ENCODE measurements around the gene PLCB4.

The PLCB4 gene

DNA sequence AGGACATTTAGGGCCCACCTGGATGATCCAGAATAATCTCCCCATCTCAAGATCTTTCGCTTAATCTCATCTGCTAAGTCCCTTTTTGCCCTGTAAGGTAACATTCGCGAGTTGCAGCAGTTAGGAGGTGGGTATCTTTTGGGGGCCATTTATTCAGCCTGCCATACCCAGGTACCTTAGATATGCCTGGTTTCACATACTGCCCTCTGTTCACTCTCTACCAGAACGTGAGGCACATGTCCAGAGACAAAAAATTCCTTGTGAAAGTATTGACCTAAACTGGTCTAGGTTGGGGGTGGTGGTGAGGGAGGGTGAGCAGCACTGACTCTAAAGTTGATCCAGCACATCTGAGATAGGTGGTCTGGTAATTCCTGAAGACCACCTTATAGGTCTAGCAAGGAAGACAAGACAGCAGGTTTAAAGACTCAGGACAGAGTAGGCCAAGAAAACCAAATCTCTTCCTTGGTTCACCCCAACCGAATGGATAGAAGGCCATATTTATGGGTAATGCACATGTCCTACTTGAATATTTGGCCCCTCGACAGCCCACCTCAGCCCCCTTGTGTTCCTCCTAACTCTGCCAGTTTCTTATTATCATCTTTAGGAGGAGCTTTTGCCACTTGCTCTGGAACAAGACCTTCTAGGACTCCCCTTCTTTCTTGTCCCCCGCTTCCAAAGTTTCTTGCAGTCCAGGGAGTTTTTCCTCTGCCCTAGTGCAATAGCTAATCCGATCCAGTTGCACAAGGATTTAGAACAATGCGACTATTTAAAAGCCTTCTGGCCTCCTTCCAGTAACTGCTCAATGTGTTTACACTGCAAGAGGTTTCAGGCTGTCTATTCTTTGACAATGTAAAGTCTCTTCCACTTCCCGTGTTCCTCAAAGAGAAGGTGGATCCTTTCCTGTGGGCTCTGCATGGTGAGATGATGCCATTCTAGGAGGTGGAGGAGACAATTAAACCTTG, 232.5 kb downstream of the PLCB4 start:
- TF ChIP-seq, protein P1, sequence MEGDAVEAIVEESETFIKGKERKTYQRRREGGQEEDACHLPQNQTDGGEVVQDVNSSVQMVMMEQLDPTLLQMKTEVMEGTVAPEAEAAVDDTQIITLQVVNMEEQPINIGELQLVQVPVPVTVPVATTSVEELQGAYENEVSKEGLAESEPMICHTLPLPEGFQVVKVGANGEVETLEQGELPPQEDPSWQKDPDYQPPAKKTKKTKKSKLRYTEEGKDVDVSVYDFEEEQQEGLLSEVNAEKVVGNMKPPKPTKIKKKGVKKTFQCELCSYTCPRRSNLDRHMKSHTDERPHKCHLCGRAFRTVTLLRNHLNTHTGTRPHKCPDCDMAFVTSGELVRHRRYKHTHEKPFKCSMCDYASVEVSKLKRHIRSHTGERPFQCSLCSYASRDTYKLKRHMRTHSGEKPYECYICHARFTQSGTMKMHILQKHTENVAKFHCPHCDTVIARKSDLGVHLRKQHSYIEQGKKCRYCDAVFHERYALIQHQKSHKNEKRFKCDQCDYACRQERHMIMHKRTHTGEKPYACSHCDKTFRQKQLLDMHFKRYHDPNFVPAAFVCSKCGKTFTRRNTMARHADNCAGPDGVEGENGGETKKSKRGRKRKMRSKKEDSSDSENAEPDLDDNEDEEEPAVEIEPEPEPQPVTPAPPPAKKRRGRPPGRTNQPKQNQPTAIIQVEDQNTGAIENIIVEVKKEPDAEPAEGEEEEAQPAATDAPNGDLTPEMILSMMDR (conservative IDR thresholded peaks at IDR 0.05; ENCODE audit: low read depth, low read length), result no peak
- DNase-seq (ENCODE audit: low read depth), result peak; percentile 80

DNA sequence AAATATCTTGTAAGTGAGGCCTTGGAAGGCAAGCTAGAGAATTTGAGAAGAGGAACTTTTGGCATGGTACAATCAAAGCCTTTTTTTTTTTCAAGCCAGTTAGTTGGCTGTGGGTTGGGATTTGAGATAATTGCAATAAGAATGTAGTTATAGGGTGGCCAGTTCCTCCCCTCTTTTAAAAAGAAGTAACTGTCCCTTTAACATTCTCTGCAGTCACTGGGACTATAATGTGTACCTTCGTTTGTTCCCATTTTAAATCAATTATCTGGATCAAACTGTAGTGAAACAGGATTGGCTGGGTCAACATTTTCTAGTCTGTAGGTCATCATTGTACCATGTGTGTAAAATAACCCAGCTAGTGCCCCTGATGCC, 233.2 kb downstream of the PLCB4 start:
- TF ChIP-seq, protein P1 (conservative IDR thresholded peaks at IDR 0.05; ENCODE audit: low read depth, low read length), result no peak
- no peak overlapping the region for H3K4me3 ChIP-seq (ENCODE audit: low read depth, low read length)
- no peak for DNase-seq (ENCODE audit: low read depth)

More for the DNA sequence above, 232.5 kb downstream of the PLCB4 start:
- no peak overlapping the region for H3K4me3 ChIP-seq (ENCODE audit: low read depth, low read length)

DNA sequence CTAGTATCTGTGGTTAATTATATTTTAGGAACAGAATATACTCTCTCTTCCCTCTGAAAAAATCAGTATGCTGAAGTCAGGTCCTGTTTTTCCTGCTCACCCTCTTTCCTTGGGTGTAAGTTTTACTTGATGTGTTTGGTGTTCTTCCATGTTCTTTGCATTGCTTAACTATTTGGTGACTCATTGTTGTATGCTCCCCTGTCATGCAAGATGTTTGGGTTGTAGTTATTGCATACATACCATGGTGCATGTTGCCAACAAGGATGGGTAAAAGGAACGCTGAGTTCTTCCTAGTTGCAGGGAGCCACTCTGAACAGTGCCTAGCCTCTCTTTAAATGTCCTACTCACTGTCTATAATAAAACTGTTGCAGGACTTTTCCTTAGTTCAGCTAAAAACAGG, 237.6 kb downstream of the PLCB4 start:
- peak; percentile 86 for DNase-seq (ENCODE audit: low read depth)
- no peak overlapping the region for H3K4me3 ChIP-seq (ENCODE audit: low read depth, low read length)
- TF ChIP-seq, protein P1 (conservative IDR thresholded peaks at IDR 0.05; ENCODE audit: low read depth, low read length), result no peak

DNA sequence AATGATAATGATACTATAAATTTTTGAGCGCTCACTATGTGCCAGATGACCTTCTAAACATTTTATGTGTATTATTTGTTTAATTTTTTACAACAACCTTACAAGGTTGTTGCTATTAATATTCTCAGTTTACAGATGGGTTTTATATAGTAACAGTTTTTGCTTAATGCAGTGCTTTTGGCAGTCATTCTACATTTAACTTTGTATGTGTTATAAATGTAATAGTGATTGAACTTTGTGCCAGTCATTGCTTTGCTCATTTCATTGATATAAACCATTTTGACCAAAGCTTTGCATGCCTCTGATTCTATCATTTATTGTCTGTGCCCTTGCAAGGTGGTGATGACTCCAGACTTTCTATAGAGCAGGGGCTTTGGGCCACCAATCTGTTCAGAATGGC, 239.2 kb downstream of the PLCB4 start:
- TF ChIP-seq, protein P1 (conservative IDR thresholded peaks at IDR 0.05; ENCODE audit: low read depth, low read length), result no peak
- H3K4me3 ChIP-seq (ENCODE audit: low read depth, low read length), result no peak overlapping the region
- no peak for DNase-seq (ENCODE audit: low read depth)

DNA sequence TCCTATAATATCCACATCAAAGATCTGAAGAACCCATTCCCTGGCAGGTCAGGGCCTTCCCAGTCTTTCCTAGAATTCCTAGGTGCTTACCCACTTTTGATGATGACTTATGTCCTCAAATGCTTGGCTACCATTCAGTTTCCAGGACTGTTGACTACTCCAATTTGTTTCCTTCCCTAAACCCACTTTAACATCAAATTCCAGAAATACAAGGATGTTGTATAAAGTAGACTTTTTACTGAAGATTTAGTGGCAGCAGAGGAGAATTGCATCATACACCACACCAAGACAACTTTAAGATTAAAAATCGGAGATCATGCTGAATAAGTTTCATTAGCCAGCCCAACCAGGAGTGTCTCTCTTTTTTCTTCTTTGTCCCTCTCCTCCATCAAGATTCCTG, 242.2 kb downstream of the PLCB4 start:
- no peak overlapping the region for H3K4me3 ChIP-seq (ENCODE audit: low read depth, low read length)
- TF ChIP-seq, protein P1 (conservative IDR thresholded peaks at IDR 0.05; ENCODE audit: low read depth, low read length), result no peak
- peak; percentile 19 for DNase-seq (ENCODE audit: low read depth)

DNA sequence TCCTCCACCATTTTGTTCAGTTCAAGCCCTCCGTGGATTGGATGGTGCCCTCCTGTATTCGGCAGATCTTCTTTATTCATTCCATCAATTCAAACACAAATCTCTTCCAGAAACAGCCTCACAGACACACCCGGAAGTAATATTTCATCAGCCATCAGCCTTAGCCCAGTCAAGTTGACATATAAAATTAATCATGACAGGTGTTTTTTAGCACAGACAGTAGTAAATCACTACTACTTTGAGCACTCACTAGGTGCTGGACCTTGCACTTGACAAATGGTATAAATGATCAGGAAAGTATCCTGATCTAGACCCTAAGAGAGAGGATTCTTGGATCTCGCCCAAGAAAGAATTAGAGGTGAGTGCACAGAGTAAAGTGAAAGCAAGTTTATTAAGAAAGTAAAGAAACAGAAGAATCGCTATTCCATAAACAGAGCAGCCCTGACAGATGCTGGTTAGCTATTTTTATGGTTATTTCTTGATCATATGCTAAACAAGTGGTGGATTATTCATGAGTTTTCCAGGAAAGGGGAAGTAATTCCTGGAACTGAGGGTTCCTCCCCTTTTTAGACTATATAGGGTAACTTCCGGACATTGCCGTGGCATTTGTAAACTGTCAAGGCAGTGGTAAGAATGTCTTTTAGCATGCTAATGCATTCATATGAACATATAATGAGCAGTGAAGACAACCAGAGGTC, 250.9 kb downstream of the PLCB4 start:
- no peak for DNase-seq (ENCODE audit: low read depth)
- no peak overlapping the region for H3K4me3 ChIP-seq (ENCODE audit: low read depth, low read length)
- TF ChIP-seq, protein P1 (conservative IDR thresholded peaks at IDR 0.05; ENCODE audit: low read depth, low read length), result no peak

Data from choroid plexus epithelial cell (primary cell).